HepG2 (cell line): Measurements from ENCODE around the gene DIO1. TPM values are rescaled to one million over a fixed set of nuclear protein-coding genes. Genes with fewer than 3 reads are reported as not detected.

Experiments
- ADNP ChIP-seq: sonication (generic); formaldehyde crosslinking; IDR thresholded peaks from 2 replicates; pipeline ENCODE4 v1.4.0; 2020; ENCODE audit warnings: missing genetic modification reagents
- CBX2 ChIP-seq, 2 experiments: fragments of 200-600 bp in 1 of 2; sonication (generic); formaldehyde crosslinking in 1 of 2; IDR thresholded peaks; 2 replicates each; pipeline versions ENCODE4 v1.7.0 to v1.8.1; 2018 to 2022; ENCODE audit warnings: low read depth in 2 of 2, low read length in 1 of 2, mild to moderate bottlenecking in 1 of 2, missing genetic modification reagents in 1 of 2
- CCDC6 ChIP-seq: sonication (generic); formaldehyde crosslinking; IDR thresholded peaks from 2 replicates; pipeline ENCODE4 v1.8.1; 2022; ENCODE audit warnings: mild to moderate bottlenecking, missing genetic modification reagents, moderate library complexity
- KLF15 ChIP-seq: sonication (generic); formaldehyde crosslinking; IDR thresholded peaks from 2 replicates; pipeline ENCODE4 v1.8.1; 2023; ENCODE audit warnings: borderline replicate concordance, mild to moderate bottlenecking, inconsistent platforms, missing genetic modification reagents, mixed read lengths
- MBNL3 ChIP-seq: fragments of 250-450 bp; sonication (Bioruptor Pico); conservative IDR thresholded peaks from 2 replicates; pipeline ENCODE4 v1.8.0; 2022; ENCODE audit warnings: mild to moderate bottlenecking, inconsistent platforms
- NFKB2 ChIP-seq: sonication (generic); formaldehyde crosslinking; IDR thresholded peaks from 2 replicates; pipeline ENCODE4 v1.4.0; 2020; ENCODE audit warnings: missing genetic modification reagents, borderline replicate concordance
- PRDM15 ChIP-seq: sonication (generic); formaldehyde crosslinking; IDR thresholded peaks from 2 replicates; pipeline ENCODE4 v1.4.0; 2020; ENCODE audit warnings: missing genetic modification reagents
- RARG ChIP-seq: sonication (generic); formaldehyde crosslinking; IDR thresholded peaks from 2 replicates; pipeline ENCODE4 v1.4.0; 2020; ENCODE audit warnings: low read depth, mild to moderate bottlenecking, missing genetic modification reagents
- YY1 ChIP-seq: IDR thresholded peaks from 2 replicates; pipeline ENCODE4 v1.6.1; 2011; ENCODE audit warnings: low read length, low read depth, moderate library complexity, mild to moderate bottlenecking; ENCODE audit not compliant: insufficient read depth, insufficient replicate concordance
- ZBTB7A ChIP-seq: sonication (generic); formaldehyde crosslinking; IDR thresholded peaks from 2 replicates; pipeline ENCODE4 v1.8.0; 2022; ENCODE audit warnings: mild to moderate bottlenecking, missing genetic modification reagents
- ZNF24 ChIP-seq: fragments of 450-650 bp; IDR thresholded peaks from 2 replicates; pipeline ENCODE4 v1.6.1; 2017; ENCODE audit warnings: antibody characterized with exemption, mild to moderate bottlenecking
- ZNF256 ChIP-seq: sonication (generic); formaldehyde crosslinking; conservative IDR thresholded peaks from 2 replicates; pipeline ENCODE4 v1.4.0; 2020; ENCODE audit warnings: missing genetic modification reagents
- ZNF451 ChIP-seq: sonication (generic); formaldehyde crosslinking; IDR thresholded peaks from 2 replicates; pipeline ENCODE4 v1.5.0; 2020; ENCODE audit warnings: mild to moderate bottlenecking, missing genetic modification reagents
- ZNF609 ChIP-seq: sonication (generic); formaldehyde crosslinking; IDR thresholded peaks from 2 replicates; pipeline ENCODE4 v1.4.0; 2020; ENCODE audit warnings: mild to moderate bottlenecking, missing genetic modification reagents, borderline replicate concordance
- ZNF687 ChIP-seq: sonication (generic); formaldehyde crosslinking; IDR thresholded peaks from 2 replicates; pipeline ENCODE4 v1.5.1; 2020; ENCODE audit warnings: mild to moderate bottlenecking, missing genetic modification reagents, moderate library complexity
- ZNF816 ChIP-seq: sonication (generic); formaldehyde crosslinking; IDR thresholded peaks from 2 replicates; pipeline ENCODE4 v1.8.0; 2022; ENCODE audit warnings: missing genetic modification reagents, mild to moderate bottlenecking, borderline replicate concordance
- polyA plus RNA-seq, 8 experiments: library from polyadenylated mRNA; depleted of rRNA in 3 of 8; stranded (reverse) in 7 of 8; unstranded in 1 of 8; fragments of >200 nt; fragmentation: Illumina TruSeq in 4 of 8; extraction: Trizol in 4 of 8; gene quantifications; 2 replicates each; pipeline versions ENCODE4 v1.2.1 to v1.2.3, GENCODE V29; 2011 to 2016; ENCODE audit warnings: low read depth in 4 of 8, missing spikeins in 1 of 8, mixed read lengths in 1 of 8; ENCODE audit not compliant: insufficient read depth in 1 of 8
- total RNA-seq, 5 experiments: library from RNA; depleted of rRNA; stranded (reverse); fragments of >200 nt; fragmentation: Illumina TruSeq; extraction: Trizol; gene quantifications; 2 replicates each; pipeline ENCODE4 v1.2.3, GENCODE V29; 2016; ENCODE audit warnings: low read depth in 1 of 5

Gene DIO1
- total and polyA plus RNA-seq, 2 of the 13 experiments (the other 11 are each of a cell fraction or from before 2014, with no cell fraction given), result 13.5 to 45.6 TPM

- TF ChIP-seq PRDM15 (CRISPR knock-in tag) (no peak), KLF15 (CRISPR knock-in tag) (no peak), ZNF256 (CRISPR knock-in tag) (no peak), CCDC6 (CRISPR knock-in tag) (peak; percentile 51; the same call in 1 of the 2 replicates), CBX2 (IDR thresholded peaks at IDR 0.05; ENCODE audit: low read depth, low read length) (no peak), CBX2 (CRISPR knock-in tag; IDR thresholded peaks at IDR 0.05; ENCODE audit: low read depth) (no peak), ADNP (CRISPR knock-in tag) (no peak), RARG (no peak), ZNF609 (CRISPR knock-in tag) (no peak), ZNF451 (0 out of 2 replicates have a peak, but pooled peaks have one; percentile 55), NFKB2 (CRISPR knock-in tag) (peak; percentile 61; the same call in 1 of the 2 replicates), ZNF24 (no peak), ZNF816 (CRISPR knock-in tag) (no peak), ZNF687 (CRISPR knock-in tag) (peak; percentile 71), MBNL3 (CRISPR knock-in tag) (no peak), YY1 (peak; percentile 6), ZBTB7A (CRISPR knock-in tag) (0 out of 2 replicates have a peak, but pooled peaks have one; percentile 23)
Measured at GRCh38 chr1:53893999-53894636, at the start of gene DIO1 (continued).
